Activated T-helper 1 cell treated with Interleukin-2 at 50 U/mL for 16 hours (primary cell): ENCODE results near the gene PRKCE.

Experiments
- DNase-seq: peaks from one replicate; pipeline ENCODE4 v3.0.0-alpha.2; 2020; ENCODE audit warnings: low read depth

Gene PRKCE

DNA sequence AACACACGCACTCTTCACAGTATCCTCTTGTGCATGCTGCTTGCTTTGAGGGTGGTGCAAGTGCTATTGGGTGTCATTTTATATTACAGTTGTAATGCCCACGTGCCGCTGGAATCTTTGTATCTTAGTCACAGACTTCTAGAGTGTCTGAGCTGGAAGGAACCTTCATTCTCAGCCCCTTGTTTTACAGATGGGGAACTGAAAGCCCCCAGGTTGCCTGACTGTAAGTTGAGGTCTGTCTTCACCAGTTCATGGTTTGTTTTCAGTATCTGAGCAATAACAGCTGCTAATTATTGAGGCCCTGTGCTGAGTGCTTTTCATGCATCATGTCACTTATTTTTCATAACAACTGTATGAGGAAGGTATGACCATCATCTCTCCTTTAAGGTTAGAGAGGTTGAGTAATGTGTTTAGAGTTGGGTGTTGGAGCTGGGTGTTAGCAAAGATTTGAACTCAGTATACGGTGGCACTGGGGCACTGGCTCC lies 77.0 kb downstream of the PRKCE start:
- DNase-seq, result no peak

DNA sequence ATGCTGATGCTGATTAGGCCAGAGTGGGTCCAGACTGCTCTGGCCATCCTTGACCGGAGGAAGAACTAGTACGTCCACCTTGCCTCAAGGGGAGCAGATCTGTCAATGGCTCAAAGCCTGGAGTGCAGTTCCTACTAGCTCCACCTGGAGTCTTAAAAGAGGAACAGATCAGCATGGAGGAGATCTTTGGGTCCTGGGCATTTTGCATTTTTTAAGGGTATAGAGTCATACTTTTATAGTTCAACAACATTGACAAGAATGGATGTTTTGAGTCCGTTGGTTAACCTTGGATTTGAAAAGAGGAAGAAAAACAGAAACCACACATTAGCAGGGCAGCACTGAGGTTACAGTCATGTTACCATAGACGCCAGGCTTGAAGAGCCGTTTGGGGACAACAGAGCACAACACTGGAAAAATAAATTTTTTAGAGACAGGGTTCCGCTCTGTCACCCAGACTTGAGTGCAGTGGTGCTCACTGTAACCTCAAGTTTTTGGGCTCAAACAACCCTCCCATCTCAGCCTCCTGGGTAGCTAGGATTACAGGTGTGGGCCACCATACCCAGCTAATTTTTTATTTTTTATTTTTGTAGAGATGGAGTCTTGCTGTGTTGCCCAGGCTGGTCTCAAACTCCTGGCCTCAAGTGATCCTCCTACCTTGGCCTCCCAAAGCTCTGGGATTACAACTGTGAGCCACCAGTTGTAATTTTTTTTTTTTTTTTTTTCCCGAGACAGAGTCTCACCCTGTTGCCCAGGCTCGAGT lies 78.5 kb downstream of the PRKCE start:
- DNase-seq, result no peak

DNA sequence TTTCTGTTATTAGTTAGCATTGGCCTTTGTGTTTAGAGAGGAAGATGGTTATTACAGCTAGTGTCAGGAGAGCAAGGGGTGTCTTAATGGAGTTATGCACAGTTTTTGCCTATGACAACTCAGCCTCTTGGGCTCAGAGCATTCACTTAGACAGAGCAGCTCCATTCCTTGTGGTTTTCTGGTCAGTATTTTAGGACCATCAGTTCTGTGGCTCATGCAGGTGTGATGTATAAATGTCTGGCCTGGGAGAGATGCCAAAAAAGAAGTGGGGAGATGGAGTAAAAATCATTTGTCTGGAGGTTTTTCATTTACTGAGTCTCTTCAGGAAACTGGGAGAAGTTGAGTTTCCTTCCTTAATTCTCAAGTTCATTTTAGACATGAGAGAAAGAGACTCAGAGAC lies 79.7 kb downstream of the PRKCE start:
- no peak for DNase-seq

DNA sequence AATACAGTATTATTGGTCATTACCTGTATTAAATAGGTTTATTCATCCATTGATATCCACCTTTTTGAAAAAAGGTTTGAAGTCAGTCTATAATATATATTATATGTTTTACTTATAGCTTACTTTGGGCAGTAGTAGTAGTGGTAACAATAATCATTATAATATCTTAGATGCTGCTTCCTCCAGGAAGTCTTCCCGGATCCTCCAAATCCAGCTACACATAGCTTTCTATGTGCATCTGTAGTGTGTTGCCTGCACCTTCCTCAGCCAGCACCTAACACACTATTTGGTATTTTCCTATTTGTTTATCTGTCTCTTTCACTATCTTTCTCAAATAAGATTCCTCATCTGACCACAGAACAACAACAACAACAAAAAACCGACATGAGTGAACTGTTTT lies 81.0 kb downstream of the PRKCE start:
- no peak for DNase-seq

DNA sequence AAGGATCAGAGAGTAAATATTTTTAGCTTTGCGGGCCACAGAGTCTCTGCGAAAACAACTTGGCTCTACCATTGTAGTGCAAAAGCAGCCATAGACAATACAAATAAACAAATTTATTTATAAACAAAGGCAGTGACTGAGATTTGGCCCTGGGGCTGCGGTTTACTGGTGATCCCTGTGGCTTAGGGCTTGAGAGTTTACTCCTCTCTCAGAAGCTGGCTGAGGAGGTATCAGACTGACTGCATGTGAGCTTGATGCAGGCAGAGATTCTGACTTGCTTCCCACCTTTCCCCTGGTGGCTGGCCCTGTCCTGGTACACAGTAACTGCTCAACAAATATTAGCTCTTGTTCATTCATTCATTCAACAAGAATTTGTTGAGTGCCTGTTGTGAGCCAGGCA lies 81.5 kb downstream of the PRKCE start:
- DNase-seq, result no peak

DNA sequence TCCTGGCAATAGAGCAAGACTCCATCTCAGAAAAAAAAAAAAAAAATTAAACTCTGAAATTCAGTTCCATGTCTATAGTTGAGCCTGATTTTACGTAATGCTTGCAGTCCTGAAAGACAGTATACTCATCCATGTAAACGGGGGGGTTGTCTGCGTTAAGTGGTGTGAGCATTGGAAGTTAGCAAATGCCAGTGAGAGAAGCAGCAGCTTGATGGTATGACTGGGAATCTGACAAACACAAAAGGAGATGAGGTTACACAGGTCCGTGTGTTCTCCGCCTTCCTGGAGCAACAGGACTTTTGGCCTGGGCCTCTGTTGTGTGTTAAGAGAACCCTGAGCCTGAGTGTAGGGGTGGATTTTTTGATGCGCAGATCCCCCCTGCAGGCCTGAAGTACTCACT lies 82.9 kb downstream of the PRKCE start:
- DNase-seq, result no peak

DNA sequence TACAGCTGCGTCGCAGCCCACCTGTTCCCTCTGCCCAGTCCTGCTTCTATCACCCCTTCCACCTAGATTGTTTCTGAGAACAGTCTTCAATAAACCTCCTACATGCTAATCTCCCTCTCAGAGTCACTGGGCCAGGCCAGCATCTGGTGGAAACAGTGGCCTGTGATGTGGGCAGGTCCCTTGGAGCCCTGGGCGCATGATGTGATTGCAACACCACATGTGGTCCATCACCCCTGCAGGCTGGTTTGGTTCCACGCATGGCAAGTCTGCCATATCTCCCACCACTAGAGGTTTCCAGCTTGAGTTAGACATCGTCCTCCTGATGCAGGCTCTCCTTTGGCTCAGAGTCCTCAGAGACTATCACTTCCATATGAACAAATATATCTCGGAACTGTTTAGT lies 83.5 kb downstream of the PRKCE start:
- DNase-seq, result no peak

DNA sequence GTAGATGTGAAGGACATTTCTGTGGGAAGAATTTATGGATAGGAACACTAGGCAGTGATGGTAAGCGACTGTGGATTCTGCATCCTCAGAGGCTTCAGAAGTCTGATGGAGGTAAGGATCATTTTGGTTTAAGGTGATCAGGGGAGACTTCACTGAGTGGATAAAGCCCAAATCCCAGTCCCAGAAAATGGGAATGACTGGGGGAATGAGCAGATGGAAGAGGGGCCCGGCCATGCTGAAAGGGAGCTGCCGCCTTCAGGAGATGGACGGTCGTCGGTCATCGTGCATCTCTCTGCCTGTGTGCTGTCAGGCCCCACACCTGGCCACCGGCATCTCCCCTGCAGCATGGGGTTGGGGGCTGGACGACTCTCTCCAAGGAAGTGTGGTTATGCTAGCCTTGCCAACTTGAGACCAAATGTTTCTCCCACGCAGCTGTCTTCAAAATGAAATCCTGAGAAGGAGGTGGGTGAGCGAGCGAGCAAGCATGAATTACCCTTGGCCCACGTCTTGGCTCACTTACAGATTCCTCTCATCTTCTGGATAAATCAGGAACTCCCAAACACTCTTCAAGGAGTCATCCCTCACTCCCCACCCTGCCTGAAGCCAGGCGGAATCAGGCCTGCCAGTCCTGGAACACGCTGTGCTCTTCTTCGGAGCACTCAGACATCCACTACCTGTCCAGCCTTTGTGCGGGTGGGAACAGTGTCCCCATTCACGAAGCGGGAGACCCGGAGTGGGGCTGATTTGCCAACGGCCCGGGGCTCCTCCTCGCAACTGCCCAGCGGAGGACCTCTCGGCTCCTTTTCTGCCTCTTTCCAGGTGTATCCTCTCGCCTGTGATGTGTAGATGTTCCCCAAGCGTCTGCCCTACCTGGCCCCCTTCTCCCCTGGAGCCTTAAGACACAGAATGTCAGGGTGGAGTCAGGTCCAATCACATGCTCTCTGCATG lies 85.6 kb downstream of the PRKCE start:
- no peak for DNase-seq

DNA sequence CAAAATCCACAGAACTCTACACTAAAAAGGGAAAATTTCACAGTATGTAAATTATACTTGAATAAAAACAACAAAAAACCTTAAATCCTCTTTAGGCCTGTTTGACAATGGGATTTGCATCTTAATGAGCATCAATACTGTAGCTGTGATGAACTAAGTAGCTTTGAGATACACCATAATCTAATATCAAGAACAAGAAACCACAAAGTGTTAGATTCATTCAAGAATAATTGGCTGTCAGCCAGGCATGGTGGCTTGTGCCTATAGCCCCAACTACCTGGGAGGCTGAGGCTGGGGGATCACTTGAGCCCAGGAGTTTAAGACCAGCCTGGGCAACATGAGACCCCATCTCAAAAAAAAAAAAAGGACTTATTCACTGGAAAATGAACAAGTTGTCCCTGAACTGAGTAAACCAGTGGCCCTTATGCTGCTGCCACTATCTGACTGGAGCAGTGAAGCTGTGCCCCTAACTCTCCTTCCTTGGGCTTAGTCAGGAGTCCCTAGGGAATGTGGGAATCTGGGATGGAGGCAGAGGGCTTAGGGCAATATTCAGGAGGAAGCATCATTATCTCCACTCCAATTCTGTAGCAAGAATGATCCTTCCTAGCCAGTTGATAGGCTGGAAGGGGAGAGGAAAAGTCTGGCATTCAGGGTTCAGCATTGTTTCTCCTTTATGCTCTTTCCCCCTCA lies 88.5 kb downstream of the PRKCE start:
- no peak for DNase-seq

DNA sequence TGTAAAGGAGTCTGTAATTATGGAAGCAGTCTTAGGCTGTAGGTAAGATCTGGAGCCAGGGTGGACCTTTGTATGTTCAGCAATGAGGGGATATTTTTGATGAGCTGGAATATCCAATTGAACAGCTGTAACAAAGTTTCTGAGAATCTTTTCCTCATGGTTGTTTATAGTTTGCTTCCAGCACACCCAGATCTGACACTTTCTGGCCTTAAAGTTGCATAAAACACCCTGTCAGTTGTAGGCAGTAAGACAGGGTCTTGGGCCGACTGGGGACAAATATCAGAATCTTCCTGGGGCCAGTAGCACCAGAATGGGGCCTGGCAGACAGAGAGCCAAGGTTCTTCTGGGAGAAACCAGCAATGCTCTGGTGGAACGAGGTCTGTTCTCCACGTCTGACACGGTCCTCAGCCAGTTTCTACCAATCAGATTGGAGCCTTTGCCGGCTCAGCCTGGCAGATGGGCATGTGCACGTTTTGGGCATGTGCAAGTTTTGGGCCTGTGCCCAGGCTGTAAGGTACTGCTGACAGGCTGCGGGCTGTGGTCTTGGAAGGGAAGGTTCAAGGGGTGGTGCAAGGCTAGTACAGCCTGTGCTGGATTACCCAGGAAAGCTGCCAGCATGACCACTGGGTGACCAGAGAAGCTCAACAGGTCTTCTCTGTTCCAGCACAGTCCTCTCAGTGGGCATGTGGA lies 89.8 kb downstream of the PRKCE start:
- DNase-seq, result no peak

DNA sequence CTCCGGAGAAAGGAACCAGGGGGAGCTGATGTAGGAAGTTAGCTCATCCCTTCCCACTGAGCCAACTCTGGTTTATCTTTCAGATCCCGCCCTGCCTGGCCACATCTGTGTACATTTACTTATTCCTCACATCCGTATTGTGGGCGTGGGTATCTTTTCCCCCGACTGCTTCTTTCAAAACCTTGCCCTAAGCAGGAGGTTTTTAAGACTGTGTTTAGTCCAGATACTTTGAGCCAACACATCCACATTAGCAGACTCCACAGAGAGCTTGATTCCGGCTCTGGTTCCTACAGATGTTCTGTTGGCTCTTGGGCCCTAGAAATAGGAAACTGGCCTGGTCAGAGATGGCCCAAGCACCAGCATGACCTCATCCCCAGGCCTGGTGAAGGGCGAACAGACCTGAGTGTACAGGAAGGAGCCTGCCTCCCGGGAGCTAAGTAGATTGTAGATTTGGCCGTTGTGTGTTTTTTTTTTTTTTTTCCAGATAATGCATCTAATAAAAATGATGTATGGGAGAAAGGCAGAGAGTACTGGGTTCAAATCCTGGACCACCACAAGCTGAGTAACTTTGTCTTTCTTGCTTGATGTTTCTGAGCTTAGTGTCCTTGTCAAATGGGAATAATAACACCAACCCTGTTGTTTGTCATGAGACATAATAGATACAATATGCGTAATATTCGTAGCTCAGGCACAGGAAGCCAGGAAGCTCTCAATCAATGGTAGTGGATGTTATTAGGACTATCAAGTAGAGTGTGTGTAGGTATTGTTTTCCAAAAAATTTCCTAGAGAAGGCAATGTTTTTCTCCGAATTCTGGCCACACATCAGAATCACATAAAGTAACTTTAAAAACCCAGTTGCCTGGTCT lies 92.3 kb downstream of the PRKCE start:
- DNase-seq, result no peak

DNA sequence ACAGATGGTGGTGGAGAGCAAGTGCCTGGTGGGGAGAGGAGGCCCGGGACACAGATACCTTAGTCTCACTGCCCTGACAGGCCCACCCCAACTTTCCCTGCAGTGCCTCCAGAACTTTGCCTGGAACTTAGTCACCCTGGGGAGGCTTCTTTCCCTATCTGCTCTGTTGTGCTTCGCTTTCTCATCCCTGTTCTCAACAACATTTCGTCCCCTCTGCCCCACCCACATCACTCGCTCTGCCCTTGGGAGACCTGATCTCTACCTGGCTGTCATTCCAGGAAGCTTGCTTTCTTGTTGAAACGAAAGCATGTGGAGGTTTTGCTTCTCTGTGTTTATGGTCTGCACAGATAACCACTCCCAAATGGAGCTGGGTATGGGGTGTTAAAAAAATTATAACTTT lies 93.8 kb downstream of the PRKCE start:
- no peak for DNase-seq

DNA sequence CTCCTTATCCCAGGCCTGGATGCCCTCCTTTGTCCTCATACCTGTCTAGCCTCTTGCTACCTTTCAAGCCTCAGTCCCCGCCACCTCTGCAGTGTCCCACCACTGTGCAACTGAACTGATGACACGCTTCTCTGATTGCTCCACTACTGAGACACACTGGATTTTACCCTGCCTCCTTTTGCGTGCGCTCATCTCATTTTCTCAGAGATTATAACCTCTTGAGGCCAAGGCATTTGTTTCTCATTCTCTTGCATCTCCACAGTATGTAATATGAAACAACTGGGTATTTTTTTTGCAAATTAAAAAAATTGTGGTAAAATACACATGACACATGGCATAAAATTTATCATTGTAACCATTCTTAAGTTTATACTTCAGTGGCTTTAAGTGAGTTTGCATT lies 95.4 kb downstream of the PRKCE start:
- no peak for DNase-seq

DNA sequence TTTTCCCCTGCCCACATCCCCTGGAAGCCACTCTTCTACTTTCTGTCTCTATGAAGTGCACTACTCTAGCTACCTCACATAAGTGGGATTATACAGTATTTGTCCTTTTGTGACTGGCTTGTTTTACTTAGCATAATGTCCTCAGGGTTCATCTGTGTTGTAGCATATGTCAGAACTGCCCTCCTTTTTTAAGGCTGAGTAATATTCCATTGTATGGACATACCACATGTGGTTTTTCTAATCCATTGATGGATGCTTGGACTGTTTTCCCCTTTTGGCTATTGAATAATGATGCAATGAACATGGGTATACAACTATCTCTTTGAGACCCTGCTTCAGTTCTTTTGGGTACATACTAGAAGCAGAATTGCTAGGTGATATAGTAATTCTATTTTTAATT lies 95.9 kb downstream of the PRKCE start:
- DNase-seq, result no peak

DNA sequence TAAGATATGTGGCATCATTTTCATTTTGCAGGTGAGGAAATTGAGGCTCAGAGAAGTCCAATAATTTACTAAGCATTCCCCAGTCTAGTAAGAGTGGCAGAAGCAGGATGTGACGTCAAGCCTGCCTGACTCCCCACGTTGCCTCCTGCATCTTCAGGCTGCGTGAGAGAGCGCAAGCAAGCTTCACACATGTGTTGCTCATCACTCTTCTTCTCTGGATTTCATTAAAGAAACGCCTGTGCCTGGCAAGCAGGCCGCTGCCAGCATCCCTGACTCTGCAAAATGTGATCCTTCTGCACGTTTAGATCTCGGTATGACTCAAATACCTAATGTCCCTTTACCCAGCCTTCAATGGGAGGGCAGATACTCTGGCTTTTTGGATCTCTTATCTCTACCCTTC lies 96.8 kb downstream of the PRKCE start:
- DNase-seq, result no peak

DNA sequence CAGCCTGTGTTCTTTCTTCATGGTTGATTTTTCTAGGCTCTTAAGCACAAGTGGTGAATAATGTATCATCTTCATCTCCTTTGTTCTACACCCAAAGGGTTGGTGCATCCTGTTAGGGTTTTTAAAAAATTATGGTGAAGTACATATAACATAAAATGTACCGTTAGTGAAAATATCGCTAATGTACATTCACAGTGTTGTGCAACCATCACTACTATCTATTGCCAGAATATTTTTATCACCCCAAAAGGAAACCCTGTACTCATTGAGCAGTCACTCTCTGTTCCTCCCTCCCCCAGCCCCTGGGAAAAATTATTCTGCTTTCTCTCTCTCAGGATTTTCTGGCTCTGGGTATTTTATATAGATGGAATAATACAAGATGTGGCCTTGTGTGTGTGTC lies 98.5 kb downstream of the PRKCE start:
- no peak for DNase-seq

DNA sequence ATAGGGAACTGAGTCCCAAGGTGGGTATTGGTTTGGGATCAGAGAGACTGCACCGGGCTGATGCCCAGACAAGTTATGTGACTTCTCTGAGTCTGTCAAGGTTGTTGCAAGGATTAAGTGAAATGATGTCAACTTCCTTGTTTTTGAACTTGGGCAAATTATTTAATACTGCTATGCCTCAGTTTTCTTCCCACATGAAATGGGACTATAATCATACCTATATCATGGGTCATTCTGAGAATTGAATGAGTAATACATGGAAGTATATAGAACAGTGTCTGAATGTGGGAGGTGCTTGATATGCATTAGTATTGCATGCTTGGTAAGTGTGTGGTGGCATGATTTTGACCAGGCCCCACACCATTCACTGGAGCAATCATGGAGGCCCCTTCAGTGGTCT lies 99.0 kb downstream of the PRKCE start:
- DNase-seq, result no peak

DNA sequence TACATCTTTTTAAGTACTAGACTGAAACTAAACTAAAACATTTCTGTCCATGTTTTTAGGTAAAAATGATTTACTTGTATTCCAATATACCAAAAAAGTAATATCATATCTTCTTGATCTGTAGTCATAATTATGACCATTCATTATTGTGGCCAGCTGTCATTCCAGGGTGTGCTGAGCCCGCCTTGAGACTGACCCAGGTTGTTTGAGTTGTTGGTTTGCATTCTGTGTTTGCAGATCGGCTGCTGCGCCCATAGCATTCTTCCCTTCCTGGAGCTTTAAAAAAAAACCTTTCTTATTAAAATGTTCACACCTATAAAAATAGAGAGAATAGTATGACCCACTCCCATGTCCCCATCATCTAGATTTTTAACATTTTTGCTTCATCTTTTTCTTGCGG lies 101.9 kb downstream of the PRKCE start:
- DNase-seq, result no peak

DNA sequence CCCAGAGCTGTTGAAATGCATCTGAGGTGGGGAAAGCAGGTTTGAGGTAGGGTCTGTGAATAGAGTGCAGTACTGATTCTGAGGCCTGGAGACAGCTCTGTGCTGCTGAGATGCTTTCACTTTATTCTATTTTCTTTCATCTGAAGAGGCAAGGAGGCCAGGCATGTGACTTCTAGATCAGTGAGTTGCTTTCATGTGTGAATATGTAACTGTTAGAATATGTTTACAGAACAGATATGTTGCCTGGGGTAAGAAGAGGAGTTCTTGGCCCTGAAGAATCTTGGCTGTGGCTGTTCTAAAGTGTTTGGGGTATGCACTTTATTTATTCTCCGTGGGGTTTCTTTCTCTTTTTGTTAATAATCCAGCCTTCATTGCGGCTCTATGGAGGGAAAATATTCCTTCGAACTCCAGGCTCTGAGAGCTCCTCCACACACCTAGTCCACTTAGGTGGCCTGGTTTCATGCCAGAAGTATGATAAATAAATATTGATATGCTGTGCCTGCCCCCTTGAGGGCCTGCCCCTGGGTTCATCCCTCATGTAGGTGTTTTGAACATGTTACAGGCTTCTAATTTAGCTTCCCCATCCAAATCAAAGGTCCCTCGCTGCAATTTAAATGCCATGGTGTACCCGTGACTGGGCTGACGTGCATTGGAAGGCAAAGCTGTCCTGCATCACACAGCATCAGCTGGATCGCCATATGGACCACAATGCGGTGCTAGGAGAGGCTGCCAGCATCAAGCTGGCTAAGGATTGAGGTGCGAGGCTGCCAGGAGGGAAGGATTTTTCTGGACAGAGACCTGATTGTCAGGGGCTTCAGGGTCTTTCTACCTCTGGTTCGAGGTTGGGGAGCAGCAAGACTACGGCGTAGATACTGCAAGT lies 102.9 kb downstream of the PRKCE start:
- DNase-seq, result no peak
